ENCODE data around the gene ROBO1. TPM values are rescaled to one million over a fixed set of nuclear protein-coding genes. Genes with fewer than 3 reads are reported as not detected.

Gene ROBO1
- total RNA-seq, 1 donor from 2014 or later: 250 TPM

- Mint-ChIP-seq H3K27ac (ENCODE audit: unreplicated experiment) (no peak overlapping the region), H3K27me3 (ENCODE audit: unreplicated experiment) (peaks cover 2% of the 10 kb centered on the region), H3K4me3 (ENCODE audit: unreplicated experiment) (no peak overlapping the region), H3K36me3 (ENCODE audit: low read depth, unreplicated experiment) (no peaks in the 10 kb centered on the region), H3K4me1 (ENCODE audit: unreplicated experiment) (peaks cover 55% of the 10 kb centered on the region), H3K9me3 (ENCODE audit: unreplicated experiment) (no peaks in the 10 kb centered on the region)
- TF ChIP-seq, protein P1, sequence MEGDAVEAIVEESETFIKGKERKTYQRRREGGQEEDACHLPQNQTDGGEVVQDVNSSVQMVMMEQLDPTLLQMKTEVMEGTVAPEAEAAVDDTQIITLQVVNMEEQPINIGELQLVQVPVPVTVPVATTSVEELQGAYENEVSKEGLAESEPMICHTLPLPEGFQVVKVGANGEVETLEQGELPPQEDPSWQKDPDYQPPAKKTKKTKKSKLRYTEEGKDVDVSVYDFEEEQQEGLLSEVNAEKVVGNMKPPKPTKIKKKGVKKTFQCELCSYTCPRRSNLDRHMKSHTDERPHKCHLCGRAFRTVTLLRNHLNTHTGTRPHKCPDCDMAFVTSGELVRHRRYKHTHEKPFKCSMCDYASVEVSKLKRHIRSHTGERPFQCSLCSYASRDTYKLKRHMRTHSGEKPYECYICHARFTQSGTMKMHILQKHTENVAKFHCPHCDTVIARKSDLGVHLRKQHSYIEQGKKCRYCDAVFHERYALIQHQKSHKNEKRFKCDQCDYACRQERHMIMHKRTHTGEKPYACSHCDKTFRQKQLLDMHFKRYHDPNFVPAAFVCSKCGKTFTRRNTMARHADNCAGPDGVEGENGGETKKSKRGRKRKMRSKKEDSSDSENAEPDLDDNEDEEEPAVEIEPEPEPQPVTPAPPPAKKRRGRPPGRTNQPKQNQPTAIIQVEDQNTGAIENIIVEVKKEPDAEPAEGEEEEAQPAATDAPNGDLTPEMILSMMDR (IDR thresholded peaks at IDR 0.05; ENCODE audit: unreplicated experiment): peak; percentile 37
- DNase-seq (ENCODE audit: low spot score): no peak
These were observed 789.8 kb downstream of the ROBO1 start for GRCh38 chr3:78978037-78978436.

- no peak for DNase-seq (ENCODE audit: low spot score)
- Mint-ChIP-seq H3K27me3 (ENCODE audit: unreplicated experiment) (peaks cover 2% of the 10 kb centered on the region), H3K4me1 (ENCODE audit: unreplicated experiment) (peaks cover 53% of the 10 kb centered on the region), H3K27ac (ENCODE audit: unreplicated experiment) (peak overlapping the region; percentile 69), H3K36me3 (ENCODE audit: low read depth, unreplicated experiment) (no peaks in the 10 kb centered on the region), H3K4me3 (ENCODE audit: unreplicated experiment) (no peak overlapping the region), H3K9me3 (ENCODE audit: unreplicated experiment) (no peaks in the 10 kb centered on the region)
- TF ChIP-seq, protein P1 (IDR thresholded peaks at IDR 0.05; ENCODE audit: unreplicated experiment): no peak
These were observed 790.7 kb downstream of the ROBO1 start for GRCh38 chr3:78977073-78977472.

GRCh38 chr3:78976200-78976599 lies 791.6 kb downstream of the ROBO1 start:
- Mint-ChIP-seq H3K27me3 (ENCODE audit: unreplicated experiment) (no peaks in the 10 kb centered on the region), H3K4me1 (ENCODE audit: unreplicated experiment) (peaks cover 47% of the 10 kb centered on the region), H3K4me3 (ENCODE audit: unreplicated experiment) (no peak overlapping the region), H3K27ac (ENCODE audit: unreplicated experiment) (no peak overlapping the region), H3K9me3 (ENCODE audit: unreplicated experiment) (no peaks in the 10 kb centered on the region), H3K36me3 (ENCODE audit: low read depth, unreplicated experiment) (no peaks in the 10 kb centered on the region)
- TF ChIP-seq, protein P1 (IDR thresholded peaks at IDR 0.05; ENCODE audit: unreplicated experiment): no peak
- DNase-seq (ENCODE audit: low spot score): no peak

DNA sequence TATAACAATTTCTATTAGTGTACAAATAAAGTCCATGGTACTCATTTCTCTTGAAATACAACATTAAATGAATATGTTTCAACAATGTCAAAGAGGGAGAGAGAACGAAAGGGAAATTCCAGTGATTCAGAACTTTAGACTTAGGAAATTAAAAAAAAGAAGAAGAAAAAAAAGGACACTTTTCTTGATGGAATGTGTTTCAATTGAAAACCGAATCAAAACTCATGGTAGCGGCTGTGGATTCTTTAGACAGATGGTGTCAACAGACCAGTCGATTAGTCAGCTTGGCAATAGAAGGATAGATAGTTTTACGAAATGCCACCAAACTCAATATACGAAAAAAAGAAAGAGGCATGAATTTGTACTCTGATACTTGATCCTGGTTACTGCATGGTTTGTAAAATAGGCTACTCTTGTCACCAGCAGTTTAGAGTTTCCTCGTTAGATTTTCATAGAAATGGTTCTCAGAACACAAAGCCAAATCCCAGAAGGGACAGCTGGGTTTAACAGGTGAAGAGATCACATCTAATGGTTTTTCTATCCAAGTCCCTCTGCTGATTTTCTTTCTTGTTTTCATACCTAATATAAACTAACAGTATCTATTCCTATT lies 793.5 kb downstream of the ROBO1 start:
- Mint-ChIP-seq H3K4me1 (ENCODE audit: unreplicated experiment) (peaks cover 34% of the 10 kb centered on the region), H3K27me3 (ENCODE audit: unreplicated experiment) (no peaks in the 10 kb centered on the region), H3K4me3 (ENCODE audit: unreplicated experiment) (no peak overlapping the region), H3K36me3 (ENCODE audit: low read depth, unreplicated experiment) (no peaks in the 10 kb centered on the region), H3K9me3 (ENCODE audit: unreplicated experiment) (no peaks in the 10 kb centered on the region), H3K27ac (ENCODE audit: unreplicated experiment) (no peak overlapping the region)
- TF ChIP-seq, protein P1 (IDR thresholded peaks at IDR 0.05; ENCODE audit: unreplicated experiment): no peak
- no peak for DNase-seq (ENCODE audit: low spot score)

- no peaks in the 10 kb centered on the region for H3K36me3 Mint-ChIP-seq (ENCODE audit: low read depth, unreplicated experiment)
- no peak for DNase-seq (ENCODE audit: low spot score)
- peaks cover 25% of the 10 kb centered on the region for H3K4me1 Mint-ChIP-seq (ENCODE audit: unreplicated experiment)
- H3K4me3 Mint-ChIP-seq (ENCODE audit: unreplicated experiment): no peak overlapping the region
- no peaks in the 10 kb centered on the region for H3K27me3 Mint-ChIP-seq (ENCODE audit: unreplicated experiment)
- no peak overlapping the region for H3K27ac Mint-ChIP-seq (ENCODE audit: unreplicated experiment)
- no peaks in the 10 kb centered on the region for H3K9me3 Mint-ChIP-seq (ENCODE audit: unreplicated experiment)
- TF ChIP-seq, protein P1 (IDR thresholded peaks at IDR 0.05; ENCODE audit: unreplicated experiment): no peak
These were observed 795.0 kb downstream of the ROBO1 start for GRCh38 chr3:78972617-78973301.

All from endothelial cell (in vitro differentiated cells).